Stimulated activated CD4-positive, alpha-beta T cell treated with anti-CD3 and anti-CD28 coated beads, Interleukin-4, amount 100 ng/mL, for 48 hours (primary cell): ENCODE results near the gene ERCC5.

Source experiments
- DNase-seq, 2 donors: peaks; one replicate each; pipeline ENCODE4 v3.0.0-alpha.2; 2020; ENCODE audit warnings: low read depth in 2 of 2

ERCC5 gene

DNA sequence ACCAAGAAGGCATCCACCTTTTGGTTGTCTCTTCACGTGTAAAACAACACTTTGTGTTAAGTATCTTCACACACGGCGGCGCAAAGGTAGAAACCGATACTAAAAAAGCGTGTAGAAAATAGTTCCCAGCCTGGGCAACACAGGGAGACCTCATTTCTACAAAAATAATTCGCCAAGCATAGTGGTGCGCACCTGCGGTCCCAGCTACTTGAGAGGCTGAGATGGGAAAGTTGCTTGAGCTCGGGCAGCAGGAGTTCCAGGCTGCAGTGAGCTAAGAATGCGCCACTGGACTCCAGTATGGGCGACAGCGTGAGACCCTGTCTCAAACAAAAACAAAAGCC, 573 bp upstream of the ERCC5 start:
- peak in 1 of 2 donors; percentile 10 for DNase-seq

- DNase-seq: peak; percentile 22 to 28
These were observed 606 bp downstream of the ERCC5 start for GRCh38 chr13:102846261-102847015.

- no peak for DNase-seq
These were observed 1.7 kb downstream of the ERCC5 start for GRCh38 chr13:102847272-102848234.

DNA sequence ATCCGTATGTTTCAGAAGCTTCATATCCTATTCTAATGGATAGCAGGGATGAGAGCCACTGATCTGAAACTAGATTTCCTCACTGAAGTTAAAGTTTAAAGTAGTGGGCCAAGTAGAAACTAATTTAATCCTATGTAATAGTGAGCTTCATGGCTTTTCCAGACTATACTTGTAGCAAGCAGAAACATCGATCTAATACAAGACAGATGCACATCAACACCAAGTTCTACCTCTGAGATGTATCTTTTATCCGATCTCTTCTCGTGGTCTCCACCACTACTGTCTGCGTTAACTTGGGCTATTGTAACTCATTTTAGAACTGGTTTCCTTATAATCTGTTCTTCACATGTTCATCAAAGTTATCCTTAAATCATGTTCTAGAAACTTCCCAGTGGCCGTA, 3.1 kb downstream of the ERCC5 start:
- DNase-seq: no peak

GRCh38 chr13:102852556-102852955, 6.7 kb downstream of the ERCC5 start:
- DNase-seq: no peak

DNA sequence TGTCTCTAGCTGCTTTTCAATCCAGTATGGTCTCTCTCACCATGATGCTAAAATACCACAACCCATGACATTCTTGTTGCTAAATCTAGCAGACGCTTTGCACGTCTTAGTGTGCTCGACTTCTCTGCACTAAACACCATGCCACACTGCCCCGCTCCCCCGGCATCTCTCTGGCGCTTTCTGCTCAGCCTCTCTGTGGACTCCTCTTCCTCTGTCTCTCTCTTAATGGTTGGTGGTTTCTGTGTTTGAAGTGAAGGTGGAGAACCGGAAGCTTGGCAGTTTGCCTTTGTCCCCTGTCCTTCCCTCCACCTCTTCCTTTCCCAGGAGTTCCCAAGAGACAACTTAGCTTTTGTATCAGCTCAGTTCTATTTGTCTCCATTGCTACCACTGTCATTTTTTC, 8.8 kb downstream of the ERCC5 start:
- no peak for DNase-seq

GRCh38 chr13:102856557-102856956, 10.7 kb downstream of the ERCC5 start:
- DNase-seq: no peak

GRCh38 chr13:102862624-102863210, 16.9 kb downstream of the ERCC5 start:
- no peak for DNase-seq

GRCh38 chr13:102863590-102863989, 17.8 kb downstream of the ERCC5 start:
- DNase-seq: no peak

- DNase-seq: no peak
These were observed 22.6 kb downstream of the ERCC5 start for GRCh38 chr13:102868366-102868936.

DNA sequence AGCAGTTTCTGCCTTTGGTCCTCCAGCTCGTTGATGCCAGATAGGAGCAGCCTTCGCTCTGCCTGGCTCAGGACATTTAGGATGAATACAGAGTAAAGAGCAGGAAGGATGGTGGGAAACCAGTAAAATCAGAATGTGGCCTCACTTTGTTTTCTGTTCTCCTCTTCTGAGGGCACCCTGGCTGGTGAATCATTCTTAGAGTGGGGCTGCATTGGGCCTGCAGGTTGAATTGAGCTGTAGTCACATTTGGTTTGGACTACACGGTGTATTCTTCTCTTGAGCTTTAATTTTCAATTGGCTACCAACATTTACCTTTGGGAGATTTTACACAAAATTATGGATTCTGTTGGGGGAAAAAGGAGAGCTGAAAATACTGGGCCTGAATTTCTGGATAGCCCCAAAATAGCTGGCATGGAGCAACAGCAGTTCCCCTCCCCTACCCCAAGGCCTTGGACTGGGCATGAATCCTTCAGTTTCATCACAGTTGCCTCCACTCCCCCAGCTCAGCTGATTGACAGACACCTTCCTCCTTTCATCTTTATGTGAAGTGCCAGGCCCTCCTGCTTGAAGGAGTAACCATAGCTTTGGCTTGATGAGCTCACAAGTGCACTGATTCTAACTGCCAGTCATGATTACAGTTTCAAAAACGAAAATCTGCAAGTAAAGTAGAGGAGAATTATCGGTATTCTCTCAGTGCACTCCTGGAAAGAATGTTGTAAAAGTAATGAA, 24.3 kb downstream of the ERCC5 start:
- no peak for DNase-seq

DNA sequence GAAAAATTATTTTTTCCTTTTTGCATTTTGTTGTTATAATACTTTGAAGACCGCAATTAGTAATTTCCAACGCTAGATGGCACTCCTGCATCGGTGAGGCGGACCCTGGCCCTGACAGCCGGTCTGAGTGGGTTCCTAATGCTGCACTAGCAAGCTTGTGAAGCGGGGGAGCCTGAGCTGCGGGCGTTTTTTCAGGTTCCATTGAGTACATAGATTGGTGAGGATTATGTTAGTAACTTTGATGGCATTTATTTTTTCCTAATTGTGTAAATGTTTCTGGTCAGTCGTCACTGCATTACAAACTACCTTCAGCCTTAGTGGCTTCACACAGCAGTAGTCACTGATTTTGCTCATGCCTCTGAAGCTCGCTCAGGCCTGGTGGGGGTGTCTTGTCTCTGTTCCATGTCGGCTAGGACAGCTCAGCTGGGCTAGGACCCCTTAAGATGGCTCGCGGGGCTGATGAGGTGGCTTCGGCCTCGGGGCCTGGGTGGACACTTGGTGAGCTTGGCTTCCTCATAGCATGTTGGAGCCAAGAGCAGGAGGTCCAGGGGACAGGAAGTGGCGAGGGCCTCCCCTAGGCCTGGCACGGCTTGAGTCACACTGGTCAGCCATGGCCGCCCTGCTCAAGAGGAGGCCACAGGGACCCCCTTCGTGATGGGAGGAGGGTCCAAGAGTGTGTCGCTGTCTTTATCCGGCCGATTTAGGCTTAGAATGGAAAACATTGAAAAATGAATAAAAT, 25.0 kb downstream of the ERCC5 start:
- DNase-seq: peak; percentile 19 to 27

DNA sequence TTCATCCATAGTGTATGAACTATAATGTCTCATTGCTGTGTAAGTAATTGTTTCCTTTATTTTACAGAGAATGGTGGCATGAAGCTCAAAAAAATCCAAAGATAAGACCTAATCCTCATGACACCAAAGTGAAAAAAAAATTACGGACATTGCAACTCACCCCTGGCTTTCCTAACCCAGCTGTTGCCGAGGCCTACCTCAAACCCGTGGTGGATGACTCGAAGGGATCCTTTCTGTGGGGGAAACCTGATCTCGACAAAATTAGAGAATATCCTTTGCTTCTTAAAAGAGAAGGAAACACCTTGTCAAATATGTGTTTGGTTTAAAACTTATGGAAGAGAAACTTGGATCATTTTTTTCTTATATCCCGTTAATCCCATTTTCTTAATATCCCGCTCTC, 26.3 kb downstream of the ERCC5 start:
- DNase-seq: no peak

- no peak for DNase-seq
These were observed 26.7 kb downstream of the ERCC5 start for GRCh38 chr13:102872531-102872930.

DNA sequence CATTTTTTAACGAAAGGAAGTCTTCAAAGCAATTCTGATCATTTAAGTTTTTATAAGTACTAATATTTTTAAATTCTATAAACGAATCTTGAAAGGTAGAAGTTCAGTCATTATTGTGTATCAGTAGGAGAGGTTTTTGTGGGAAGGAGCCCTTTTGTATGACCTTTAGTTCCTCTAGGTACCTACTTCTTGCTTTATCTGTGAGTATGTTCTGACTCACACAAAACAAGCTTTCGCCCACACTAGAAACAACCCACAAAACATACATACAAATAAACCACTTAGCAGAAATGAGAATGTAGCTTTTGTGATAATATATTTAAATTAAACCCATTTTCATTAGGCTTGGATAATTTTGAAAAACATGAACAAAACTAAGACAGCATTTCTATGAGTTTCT, 27.8 kb downstream of the ERCC5 start:
- no peak for DNase-seq

GRCh38 chr13:102875256-102875655, 29.4 kb downstream of the ERCC5 start:
- DNase-seq: no peak

GRCh38 chr13:102877303-102877702, 31.5 kb downstream of the ERCC5 start:
- DNase-seq: no peak

DNA sequence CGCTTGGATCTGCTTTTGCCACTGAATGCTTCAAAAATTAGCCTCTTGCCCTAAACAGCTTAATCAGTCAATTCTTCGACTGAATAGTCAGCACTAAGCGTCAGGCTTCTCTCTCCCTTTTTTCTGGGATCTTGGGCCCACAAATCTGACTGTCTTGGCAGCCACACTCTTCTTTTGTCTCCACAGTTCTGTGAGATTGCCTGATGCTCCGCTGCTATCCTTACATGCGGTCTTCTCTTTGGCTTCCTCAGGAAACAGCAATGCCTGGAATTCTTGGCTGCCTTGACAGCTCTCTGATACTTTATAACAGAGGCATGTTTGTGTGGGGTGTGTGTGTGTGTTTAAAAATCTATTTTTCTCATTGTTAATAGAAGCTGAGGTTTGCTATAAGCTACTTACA, 32.6 kb downstream of the ERCC5 start:
- DNase-seq: no peak

- no peak for DNase-seq
These were observed 34.1 kb downstream of the ERCC5 start for GRCh38 chr13:102879793-102880499.
